ENCODE results near the gene ENO4.

- no peak for TF ChIP-seq POLR2AphosphoS5 (IDR thresholded peaks at IDR 0.05; ENCODE audit: borderline replicate concordance, low read depth, low read length)
- no peak for TF ChIP-seq EZH2 (IDR thresholded peaks at IDR 0.05)
These were observed 21.2 kb upstream of the ENO4 start for GRCh38 chr10:116828116-116828515.

All from SK-N-MC (cell line).